Measurements from ENCODE around the gene SYT12.

Gene SYT12

DNA sequence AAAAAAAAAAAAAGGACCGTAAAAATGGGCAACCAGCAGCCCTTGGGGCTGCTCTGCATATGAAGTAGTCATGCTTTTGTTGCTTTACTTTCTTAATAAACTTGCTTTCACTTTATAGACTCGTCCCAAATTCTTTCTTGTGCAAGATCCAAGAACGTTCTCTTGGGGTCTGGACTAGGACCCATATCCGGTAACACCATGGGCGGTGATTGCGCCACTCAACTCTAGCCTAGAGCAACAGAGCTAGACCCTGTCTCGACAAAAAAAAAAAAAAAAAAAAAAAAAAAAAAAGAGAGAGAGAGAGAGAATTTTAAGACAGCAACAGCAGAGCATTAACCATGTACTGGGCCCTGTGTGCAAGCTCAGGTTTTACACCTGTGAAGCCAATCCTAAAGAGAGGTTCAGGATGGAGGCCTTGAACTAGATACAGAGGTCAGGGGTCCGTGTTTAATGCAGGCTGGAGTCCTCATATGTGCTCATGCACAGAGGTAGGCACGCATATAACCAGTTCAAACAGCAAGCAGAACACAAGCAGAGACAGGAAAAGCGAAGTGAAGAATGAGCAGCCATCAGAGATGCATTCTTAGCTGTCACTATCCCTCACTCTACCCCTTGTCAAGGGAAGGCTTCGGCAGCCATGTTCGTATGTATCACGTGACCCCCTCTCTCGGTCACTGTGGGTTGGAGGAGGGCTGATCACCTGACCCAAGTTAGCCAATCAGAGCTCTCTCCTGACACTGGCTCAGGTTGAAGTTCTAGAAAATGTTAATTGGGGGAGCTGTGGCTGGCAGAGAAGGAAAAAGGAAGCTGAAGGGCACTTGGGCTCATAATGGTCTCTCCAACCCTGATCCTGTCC is 16.7 kb upstream of the SYT12 start:
- H3K36me3 ChIP-seq = no peaks in the 10 kb centered on the region
- H3K9me3 ChIP-seq = no peaks in the 10 kb centered on the region
- no peaks in the 10 kb centered on the region for H3K27me3 ChIP-seq
- H3K4me1 ChIP-seq = peaks cover 6% of the 10 kb centered on the region
- TF ChIP-seq, protein P1, sequence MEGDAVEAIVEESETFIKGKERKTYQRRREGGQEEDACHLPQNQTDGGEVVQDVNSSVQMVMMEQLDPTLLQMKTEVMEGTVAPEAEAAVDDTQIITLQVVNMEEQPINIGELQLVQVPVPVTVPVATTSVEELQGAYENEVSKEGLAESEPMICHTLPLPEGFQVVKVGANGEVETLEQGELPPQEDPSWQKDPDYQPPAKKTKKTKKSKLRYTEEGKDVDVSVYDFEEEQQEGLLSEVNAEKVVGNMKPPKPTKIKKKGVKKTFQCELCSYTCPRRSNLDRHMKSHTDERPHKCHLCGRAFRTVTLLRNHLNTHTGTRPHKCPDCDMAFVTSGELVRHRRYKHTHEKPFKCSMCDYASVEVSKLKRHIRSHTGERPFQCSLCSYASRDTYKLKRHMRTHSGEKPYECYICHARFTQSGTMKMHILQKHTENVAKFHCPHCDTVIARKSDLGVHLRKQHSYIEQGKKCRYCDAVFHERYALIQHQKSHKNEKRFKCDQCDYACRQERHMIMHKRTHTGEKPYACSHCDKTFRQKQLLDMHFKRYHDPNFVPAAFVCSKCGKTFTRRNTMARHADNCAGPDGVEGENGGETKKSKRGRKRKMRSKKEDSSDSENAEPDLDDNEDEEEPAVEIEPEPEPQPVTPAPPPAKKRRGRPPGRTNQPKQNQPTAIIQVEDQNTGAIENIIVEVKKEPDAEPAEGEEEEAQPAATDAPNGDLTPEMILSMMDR (IDR thresholded peaks at IDR 0.05; ENCODE audit: low read depth, low read length) = no peak
- DNase-seq = peak; percentile 85
- H3K4me3 ChIP-seq (ENCODE audit: low read depth, low read length) = no peak overlapping the region

DNA sequence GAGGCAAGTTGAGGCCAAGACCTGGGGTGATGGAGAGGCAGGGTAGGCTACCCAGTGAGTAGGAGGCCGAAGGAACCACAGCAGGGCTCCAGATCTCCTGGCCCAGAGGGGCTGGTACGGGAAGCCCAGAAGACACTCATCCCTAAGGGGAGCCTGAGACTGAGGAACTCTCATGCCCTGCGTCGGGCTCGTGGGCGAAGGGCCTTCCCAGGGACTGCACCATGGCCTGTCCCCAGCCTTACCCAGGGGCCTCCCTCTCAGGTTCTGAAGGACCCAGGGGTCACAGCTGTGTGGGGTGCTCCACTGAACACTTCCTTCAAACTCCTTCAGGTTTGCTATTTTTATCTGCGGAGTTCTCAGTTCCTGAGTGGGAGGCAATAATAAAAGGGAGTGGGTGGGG is 15.8 kb upstream of the SYT12 start:
- Histone ChIP-seq H3K27me3 (no peaks in the 10 kb centered on the region), H3K4me3 (ENCODE audit: low read depth, low read length) (no peak overlapping the region), H3K4me1 (peaks cover 6% of the 10 kb centered on the region), H3K36me3 (no peaks in the 10 kb centered on the region), H3K9me3 (no peaks in the 10 kb centered on the region)
- DNase-seq = no peak
- TF ChIP-seq, protein P1 (IDR thresholded peaks at IDR 0.05; ENCODE audit: low read depth, low read length) = no peak

DNA sequence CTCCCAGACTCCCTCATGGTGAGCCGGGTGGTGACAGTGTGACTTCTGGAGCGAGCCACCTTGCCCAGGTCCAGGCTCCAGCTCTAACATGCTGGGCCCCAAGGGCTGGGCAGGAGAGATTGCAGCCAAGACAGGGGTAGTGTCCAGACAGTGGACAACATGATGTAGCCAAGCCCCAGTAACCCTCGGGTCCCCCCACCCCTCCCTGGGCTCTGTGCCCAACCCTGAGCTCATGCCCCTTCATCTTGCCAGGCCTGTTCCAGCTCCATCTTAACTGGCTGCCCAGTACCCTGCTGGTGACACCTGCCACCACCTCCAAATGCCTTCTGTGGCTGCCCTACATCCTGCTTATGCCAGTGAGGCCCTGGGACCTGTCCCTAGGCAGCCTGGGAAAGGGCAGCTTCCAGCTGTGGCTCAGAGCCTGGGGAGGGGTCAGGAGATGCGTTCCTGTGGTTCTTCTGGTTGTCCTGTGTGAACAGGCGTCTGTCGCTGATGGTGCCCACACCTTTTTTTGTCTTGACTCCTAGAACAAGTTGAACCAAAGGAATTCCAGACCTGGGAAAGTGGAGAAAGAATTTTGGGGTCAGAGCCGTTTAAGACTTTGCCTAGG is 12.5 kb upstream of the SYT12 start:
- Histone ChIP-seq H3K27me3 (no peaks in the 10 kb centered on the region), H3K9me3 (no peaks in the 10 kb centered on the region), H3K4me3 (ENCODE audit: low read depth, low read length) (no peak overlapping the region), H3K4me1 (peaks cover 6% of the 10 kb centered on the region), H3K36me3 (no peaks in the 10 kb centered on the region)
- no peak for DNase-seq
- TF ChIP-seq, protein P1 (IDR thresholded peaks at IDR 0.05; ENCODE audit: low read depth, low read length) = no peak

DNA sequence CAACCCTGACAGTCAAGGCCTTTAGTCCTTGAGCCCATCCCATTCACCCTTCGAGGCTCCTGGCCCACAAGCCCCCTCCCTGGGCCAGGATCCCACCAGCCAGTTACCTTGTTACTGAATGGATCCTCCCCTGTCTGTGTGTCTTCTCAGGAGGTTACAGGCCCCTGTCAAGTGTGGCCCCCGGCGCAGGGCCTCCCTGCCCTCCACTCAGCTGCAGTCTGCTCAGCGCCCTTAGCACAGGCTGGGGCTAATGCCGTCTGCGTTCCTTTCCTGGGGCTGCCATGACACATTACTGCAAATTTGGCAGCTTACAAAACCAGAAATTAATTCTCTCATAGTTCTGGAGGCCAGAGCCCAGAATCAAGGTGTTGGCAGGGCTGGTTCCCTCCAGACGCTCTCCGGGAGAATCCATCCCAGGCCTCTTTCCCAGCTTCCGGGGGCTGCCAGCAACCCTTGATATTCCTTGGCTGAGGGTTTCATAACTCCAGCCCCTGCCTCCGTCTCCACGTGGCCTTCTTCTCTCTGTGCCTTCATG is 9.4 kb upstream of the SYT12 start:
- H3K9me3 ChIP-seq = no peaks in the 10 kb centered on the region
- no peak overlapping the region for H3K4me3 ChIP-seq (ENCODE audit: low read depth, low read length)
- TF ChIP-seq, protein P1 (IDR thresholded peaks at IDR 0.05; ENCODE audit: low read depth, low read length) = no peak
- H3K27me3 ChIP-seq = no peaks in the 10 kb centered on the region
- no peaks in the 10 kb centered on the region for H3K4me1 ChIP-seq
- H3K36me3 ChIP-seq = no peaks in the 10 kb centered on the region
- no peak for DNase-seq

DNA sequence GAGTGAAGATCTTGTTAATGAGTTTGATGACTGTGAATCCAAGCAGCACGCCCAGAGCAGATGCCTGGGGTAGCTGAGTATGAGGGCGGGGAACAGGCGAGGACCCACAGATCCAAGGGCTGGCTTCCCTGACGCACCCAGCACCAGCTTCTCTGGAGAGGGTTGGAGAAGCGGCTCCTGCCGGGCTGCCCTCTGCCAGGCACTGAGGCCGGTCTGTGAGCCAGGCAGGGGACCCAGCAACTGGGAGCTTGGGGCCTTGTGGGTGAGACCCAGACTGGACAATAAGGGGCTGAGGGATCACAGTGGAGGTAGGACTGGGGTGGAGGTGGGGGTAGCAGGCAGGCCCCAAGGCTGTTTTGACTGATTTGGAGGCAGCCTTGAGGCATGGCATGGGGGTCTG is 8.6 kb upstream of the SYT12 start:
- TF ChIP-seq, protein P1 (IDR thresholded peaks at IDR 0.05; ENCODE audit: low read depth, low read length) = no peak
- H3K9me3 ChIP-seq = no peaks in the 10 kb centered on the region
- H3K27me3 ChIP-seq = no peaks in the 10 kb centered on the region
- H3K4me1 ChIP-seq = no peaks in the 10 kb centered on the region
- no peak for DNase-seq
- no peaks in the 10 kb centered on the region for H3K36me3 ChIP-seq
- H3K4me3 ChIP-seq (ENCODE audit: low read depth, low read length) = no peak overlapping the region

DNA sequence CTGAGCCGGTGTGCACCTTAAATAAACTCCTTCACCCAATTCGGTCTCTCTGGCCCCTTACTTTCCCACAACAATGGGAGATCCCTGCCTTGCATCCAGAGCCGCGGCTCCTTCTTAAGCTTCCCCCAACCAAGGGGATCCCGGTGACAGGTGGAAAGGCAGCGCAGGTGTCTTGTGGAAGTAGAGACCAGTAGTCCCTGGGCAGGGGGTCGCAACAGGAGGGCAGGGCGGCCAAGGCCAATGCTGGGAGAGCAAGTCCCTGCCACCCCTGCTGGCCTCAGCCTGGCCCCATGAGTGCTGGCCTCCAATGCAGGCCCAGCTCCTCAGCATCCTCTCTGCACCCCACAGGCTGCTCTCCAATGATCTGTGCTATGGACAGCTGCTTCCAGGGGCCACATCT is 7.9 kb upstream of the SYT12 start:
- Histone ChIP-seq H3K27me3 (no peaks in the 10 kb centered on the region), H3K4me1 (no peaks in the 10 kb centered on the region), H3K36me3 (no peaks in the 10 kb centered on the region), H3K4me3 (ENCODE audit: low read depth, low read length) (no peak overlapping the region), H3K9me3 (no peaks in the 10 kb centered on the region)
- no peak for DNase-seq
- TF ChIP-seq, protein P1 (IDR thresholded peaks at IDR 0.05; ENCODE audit: low read depth, low read length) = no peak
